Measurements from ENCODE around the gene RGS12. TPM values are rescaled to one million over a fixed set of nuclear protein-coding genes. Genes with fewer than 3 reads are reported as not detected.

RGS12 gene
- polyA plus RNA-seq, 3 donors: 0.75 to 15.3 (median 2.7) TPM

DNA sequence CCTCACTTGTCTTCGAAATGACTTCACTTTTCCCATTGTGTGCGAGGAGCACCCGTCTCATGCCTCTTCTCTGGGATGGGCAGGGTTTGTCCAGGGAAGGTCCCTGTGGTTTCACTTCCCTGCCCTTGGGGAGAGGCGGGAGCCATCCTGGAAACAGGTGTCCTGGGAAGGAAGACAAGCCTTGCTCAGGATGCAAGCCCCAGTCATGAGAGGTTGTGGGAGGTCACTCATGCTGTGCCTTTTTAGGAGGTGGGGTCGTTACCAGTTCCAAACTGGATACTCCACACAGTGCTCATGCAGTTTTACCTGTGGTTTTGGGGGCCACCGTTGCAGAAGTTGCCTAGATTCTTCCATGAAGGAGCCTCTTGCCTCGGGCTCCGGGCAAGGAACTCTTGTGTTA, 3.8 kb downstream of the RGS12 start:
- H3K4me3 Mint-ChIP-seq: no peak overlapping the region
- TF ChIP-seq CTCF (IDR thresholded peaks at IDR 0.05): no peak
- Histone ChIP-seq H3K4me1 (ENCODE audit: control insufficient read depth in 1 of 2, insufficient read depth in 2 of 2, low read length in 2 of 2) (peaks cover 10 to 25% of the 10 kb centered on the region in 2 donors), H3K4me2 (replicated peaks; ENCODE audit: extremely low read depth, low read length, poor library complexity, severe bottlenecking) (no peak overlapping the region), H3K27me3 (ENCODE audit: control insufficient read depth in 2 of 2, insufficient read depth in 2 of 2, low read length in 2 of 2) (peaks cover 0 to 3% of the 10 kb centered on the region in 2 donors), H3K4me3 (replicated peaks in 1 of 3; ENCODE audit: low read depth in 2 of 3, low read length in 3 of 3) (no peak overlapping the region), H3K36me3 (replicated peaks in 1 of 2; ENCODE audit: control insufficient read depth in 1 of 2, insufficient read depth in 2 of 2, low read length in 2 of 2) (no peaks in the 10 kb centered on the region), H3K79me2 (ENCODE audit: insufficient read depth, low read length) (no peaks in the 10 kb centered on the region), H3K27ac (ENCODE audit: low read depth in 1 of 2, low read length in 2 of 2) (no peak overlapping the region), H2AFZ (ENCODE audit: insufficient read depth, low read depth, low read length, poor library complexity, severe bottlenecking) (no peak overlapping the region), H4K20me1 (ENCODE audit: insufficient read depth, low read length) (no peaks in the 10 kb centered on the region), H3K9ac (ENCODE audit: insufficient read depth, low read length, poor library complexity, severe bottlenecking) (no peak overlapping the region), H3K9me3 (replicated peaks in 1 of 2; ENCODE audit: control insufficient read depth in 1 of 2, insufficient read depth in 1 of 2, low read length in 2 of 2) (no peaks in the 10 kb centered on the region)
- DNase-seq: no peak
- H3K27ac Mint-ChIP-seq: no peak overlapping the region
- 90% methylated on average over 5 of the region's 8 CpGs for WGBS (ENCODE audit: insufficient coverage)
- peaks cover 0 to 3% (median 0%) of the 10 kb centered on the region in 7 donors for H3K9me3 Mint-ChIP-seq
- peaks cover 24% of the 10 kb centered on the region for H3K4me1 Mint-ChIP-seq
- H3K36me3 Mint-ChIP-seq: peaks cover 3 to 8% of the 10 kb centered on the region in 2 donors
- H3K27me3 Mint-ChIP-seq (ENCODE audit: low read depth in 3 of 3): peaks cover 9 to 33% (median 21%) of the 10 kb centered on the region in 3 donors
- intact Hi-C loops (cut with micrococcal nuclease): loop anchor here in 1 of 2 donors (10.0 kb wide), 1 partner anchor 222 kb away; the partner anchor contains the start of genes HTT and HTT-AS

DNA sequence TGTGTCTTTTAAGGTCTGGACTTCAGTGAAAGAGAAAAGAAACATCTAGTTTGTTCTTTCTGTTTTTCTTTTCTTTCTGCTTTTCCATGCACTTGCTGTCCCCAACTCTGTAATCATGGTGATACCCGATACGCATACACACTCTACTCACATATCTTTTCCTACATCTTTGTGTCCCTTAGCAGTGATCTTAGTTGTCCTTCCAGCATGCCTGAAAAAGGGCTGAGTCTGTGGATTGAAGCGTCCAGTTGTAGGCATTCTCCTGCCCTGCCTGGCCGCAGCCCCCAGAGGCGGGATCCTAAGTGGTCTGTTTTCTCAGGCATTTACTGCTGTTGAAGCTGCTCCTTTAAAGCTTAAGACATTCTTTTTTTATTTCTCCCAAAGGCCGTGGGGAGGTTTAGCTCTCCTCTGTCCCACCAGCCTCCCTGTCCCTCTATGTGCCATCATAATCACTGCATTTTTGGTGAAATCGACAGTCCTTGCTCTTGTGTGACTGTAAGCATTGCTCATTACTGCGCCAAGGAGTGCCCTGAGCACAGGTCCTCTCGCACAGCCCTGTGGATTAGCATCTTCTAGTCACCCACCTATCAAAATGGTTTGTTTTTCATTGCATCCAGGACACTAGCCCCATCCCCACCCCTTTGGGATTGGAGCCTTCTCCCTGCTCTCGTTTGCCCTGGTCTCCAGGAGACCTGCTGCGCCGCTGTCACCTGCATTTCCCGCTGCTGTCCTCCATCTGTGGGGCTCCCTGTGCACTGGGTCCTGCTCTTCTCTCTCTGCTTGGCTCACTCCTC, 4.4 kb downstream of the RGS12 start:
- no peak for TF ChIP-seq CTCF (IDR thresholded peaks at IDR 0.05)
- peaks cover 9 to 34% (median 24%) of the 10 kb centered on the region in 3 donors for H3K27me3 Mint-ChIP-seq (ENCODE audit: low read depth in 3 of 3)
- H3K79me2 ChIP-seq (ENCODE audit: insufficient read depth, low read length): no peaks in the 10 kb centered on the region
- H3K4me2 ChIP-seq (replicated peaks; ENCODE audit: extremely low read depth, low read length, poor library complexity, severe bottlenecking): no peak overlapping the region
- peaks cover 3 to 8% of the 10 kb centered on the region in 2 donors for H3K36me3 Mint-ChIP-seq
- peaks cover 27% of the 10 kb centered on the region for H3K4me1 Mint-ChIP-seq
- intact Hi-C loops (cut with micrococcal nuclease): loop anchor here in 1 of 2 donors (10.0 kb wide), 1 partner anchor 222 kb away; the partner anchor contains the start of genes HTT and HTT-AS
- no peaks in the 10 kb centered on the region for H4K20me1 ChIP-seq (ENCODE audit: insufficient read depth, low read length)
- no peaks in the 10 kb centered on the region for H3K36me3 ChIP-seq (replicated peaks in 1 of 2; ENCODE audit: control insufficient read depth in 1 of 2, insufficient read depth in 2 of 2, low read length in 2 of 2)
- H3K9me3 ChIP-seq (replicated peaks in 1 of 2; ENCODE audit: control insufficient read depth in 1 of 2, insufficient read depth in 1 of 2, low read length in 2 of 2): no peaks in the 10 kb centered on the region
- peaks cover 0 to 3% (median 0%) of the 10 kb centered on the region in 7 donors for H3K9me3 Mint-ChIP-seq
- peaks cover 0 to 3% of the 10 kb centered on the region in 2 donors for H3K27me3 ChIP-seq (ENCODE audit: control insufficient read depth in 2 of 2, insufficient read depth in 2 of 2, low read length in 2 of 2)
- no peak overlapping the region for H3K4me3 ChIP-seq (replicated peaks in 1 of 3; ENCODE audit: low read depth in 2 of 3, low read length in 3 of 3)
- H3K27ac Mint-ChIP-seq: no peak overlapping the region
- DNase-seq: no peak
- WGBS (ENCODE audit: insufficient coverage): 98% methylated on average over 13 of the region's 13 CpGs
- no peak overlapping the region for H2AFZ ChIP-seq (ENCODE audit: insufficient read depth, low read depth, low read length, poor library complexity, severe bottlenecking)
- H3K4me1 ChIP-seq (ENCODE audit: control insufficient read depth in 1 of 2, insufficient read depth in 2 of 2, low read length in 2 of 2): peaks cover 13 to 24% of the 10 kb centered on the region in 2 donors
- peak overlapping the region in 1 of 2 donors; percentile 22 for H3K4me3 Mint-ChIP-seq
- no peak overlapping the region for H3K9ac ChIP-seq (ENCODE audit: insufficient read depth, low read length, poor library complexity, severe bottlenecking)
- H3K27ac ChIP-seq (ENCODE audit: low read depth in 1 of 2, low read length in 2 of 2): no peak overlapping the region
